ENCODE measurements around the gene KCNAB1. TPM values are rescaled to one million over a fixed set of nuclear protein-coding genes. Genes with fewer than 3 reads are reported as not detected.

Gene KCNAB1
- total and polyA plus RNA-seq, 10 of the 15 experiments (the other 5 are each of a cell fraction or from before 2014, with no cell fraction given) = 0.11 to 0.69 (median 0.43) TPM; not detected in 6

DNA sequence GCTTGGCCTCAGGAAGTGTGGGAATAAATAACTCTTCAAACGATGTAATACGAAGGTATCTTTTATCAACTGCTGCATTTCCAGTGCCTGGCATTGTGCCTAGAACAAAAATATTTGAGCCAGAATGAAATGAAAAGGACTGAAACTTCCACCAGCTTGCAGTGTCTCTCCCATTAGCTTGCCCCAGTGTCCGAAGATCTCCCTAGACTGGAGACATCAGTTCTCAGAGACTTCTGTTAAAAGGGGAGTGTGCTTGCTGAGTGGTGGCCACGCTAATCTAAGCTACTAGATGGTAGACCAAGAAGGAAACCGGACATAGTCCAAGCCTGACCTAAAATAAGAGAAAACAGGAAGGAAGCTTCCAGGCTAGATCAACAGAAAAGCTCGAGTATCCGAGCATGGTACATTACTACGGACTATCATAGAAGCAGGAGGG lies 28.6 kb downstream of the KCNAB1 start:
- ATAC-seq (peak; percentile 28), FAIRE-seq (no peak), DNase-seq (ENCODE audit: low read depth, low spot score) (no peak)
- no peak overlapping the region for H3K4me3 ChIP-seq
- no peak overlapping the region for H3K9ac ChIP-seq (ENCODE audit: control insufficient read depth, insufficient read depth, low read length)
- H3K4me2 ChIP-seq (ENCODE audit: control insufficient read depth, insufficient read depth) = no peak overlapping the region
- RAD21 ChIA-PET (ENCODE audit: unreplicated experiment) = interaction anchor here (0.9 to 6.5 kb wide), 10 partner anchors 10 to 361 kb away, joined by 3 to 70 read pairs (median 3); partner anchors contain the start of gene C3orf33
- SMC1A ChIA-PET (ENCODE audit: uncharacterized antibody, unreplicated experiment) = interaction anchor here (0.6 to 6.3 kb wide), 12 partner anchors 13 to 1424 kb away, joined by 3 to 84 read pairs (median 4); no protein-coding TSS in a partner anchor
- BruUV-seq (replicated peaks) = no TSS peak
- POLR2A ChIA-PET = no interaction called here
- in situ Hi-C loops (cut with MboI) = no loop called here
- no peaks in the 10 kb centered on the region for H3K79me2 ChIP-seq (ENCODE audit: control insufficient read depth, insufficient read depth, low read length)
- CTCF ChIA-PET = interaction anchor here (0.6 to 9.5 kb wide), 20 partner anchors 11 to 1054 kb away, joined by 3 to 205 read pairs (median 4); no protein-coding TSS in a partner anchor
- H3K27ac ChIP-seq (ENCODE audit: control insufficient read depth, insufficient read depth) = no peak overlapping the region
- H3K27me3 ChIP-seq (replicated peaks in 1 of 2; ENCODE audit: control insufficient read depth in 2 of 2, insufficient read depth in 2 of 2, low read length in 1 of 2) = no peaks in the 10 kb centered on the region
- H3K36me3 ChIP-seq (ENCODE audit: control insufficient read depth in 2 of 2, insufficient read depth in 2 of 2, low read length in 1 of 2) = no peaks in the 10 kb centered on the region
- no peaks in the 10 kb centered on the region for H3K9me3 ChIP-seq (replicated peaks; ENCODE audit: control insufficient read depth, insufficient read depth, low read length)
- H2AFZ ChIP-seq (ENCODE audit: control insufficient read depth, low read depth, low read length) = no peak overlapping the region
- WGBS (ENCODE audit: insufficient coverage, insufficient replicate concordance, low lambda C conversion rate, missing lambda C conversion rate) = 9% methylated on average over 8 of the region's 8 CpGs
- TF ChIP-seq POLR2AphosphoS5 (IDR thresholded peaks at IDR 0.05; ENCODE audit: low read length) (no peak), KAT2A (conservative IDR thresholded peaks at IDR 0.05; ENCODE audit: control insufficient read depth, low read depth, low read length) (no peak), SMAD5 (IDR thresholded peaks at IDR 0.05; ENCODE audit: low read depth) (no peak), ZZZ3 (IDR thresholded peaks at IDR 0.05; ENCODE audit: control insufficient read depth, insufficient read length, low read depth) (no peak), ATF7 (IDR thresholded peaks at IDR 0.05; ENCODE audit: low read depth) (no peak), SUPT20H (IDR thresholded peaks at IDR 0.05; ENCODE audit: borderline replicate concordance, control insufficient read depth, low read depth, low read length) (no peak), SUZ12 (IDR thresholded peaks at IDR 0.05; ENCODE audit: unreplicated experiment) (no peak), RUNX3 (IDR thresholded peaks at IDR 0.05; ENCODE audit: low read length) (no peak)
- TF ChIP-seq, protein P1, sequence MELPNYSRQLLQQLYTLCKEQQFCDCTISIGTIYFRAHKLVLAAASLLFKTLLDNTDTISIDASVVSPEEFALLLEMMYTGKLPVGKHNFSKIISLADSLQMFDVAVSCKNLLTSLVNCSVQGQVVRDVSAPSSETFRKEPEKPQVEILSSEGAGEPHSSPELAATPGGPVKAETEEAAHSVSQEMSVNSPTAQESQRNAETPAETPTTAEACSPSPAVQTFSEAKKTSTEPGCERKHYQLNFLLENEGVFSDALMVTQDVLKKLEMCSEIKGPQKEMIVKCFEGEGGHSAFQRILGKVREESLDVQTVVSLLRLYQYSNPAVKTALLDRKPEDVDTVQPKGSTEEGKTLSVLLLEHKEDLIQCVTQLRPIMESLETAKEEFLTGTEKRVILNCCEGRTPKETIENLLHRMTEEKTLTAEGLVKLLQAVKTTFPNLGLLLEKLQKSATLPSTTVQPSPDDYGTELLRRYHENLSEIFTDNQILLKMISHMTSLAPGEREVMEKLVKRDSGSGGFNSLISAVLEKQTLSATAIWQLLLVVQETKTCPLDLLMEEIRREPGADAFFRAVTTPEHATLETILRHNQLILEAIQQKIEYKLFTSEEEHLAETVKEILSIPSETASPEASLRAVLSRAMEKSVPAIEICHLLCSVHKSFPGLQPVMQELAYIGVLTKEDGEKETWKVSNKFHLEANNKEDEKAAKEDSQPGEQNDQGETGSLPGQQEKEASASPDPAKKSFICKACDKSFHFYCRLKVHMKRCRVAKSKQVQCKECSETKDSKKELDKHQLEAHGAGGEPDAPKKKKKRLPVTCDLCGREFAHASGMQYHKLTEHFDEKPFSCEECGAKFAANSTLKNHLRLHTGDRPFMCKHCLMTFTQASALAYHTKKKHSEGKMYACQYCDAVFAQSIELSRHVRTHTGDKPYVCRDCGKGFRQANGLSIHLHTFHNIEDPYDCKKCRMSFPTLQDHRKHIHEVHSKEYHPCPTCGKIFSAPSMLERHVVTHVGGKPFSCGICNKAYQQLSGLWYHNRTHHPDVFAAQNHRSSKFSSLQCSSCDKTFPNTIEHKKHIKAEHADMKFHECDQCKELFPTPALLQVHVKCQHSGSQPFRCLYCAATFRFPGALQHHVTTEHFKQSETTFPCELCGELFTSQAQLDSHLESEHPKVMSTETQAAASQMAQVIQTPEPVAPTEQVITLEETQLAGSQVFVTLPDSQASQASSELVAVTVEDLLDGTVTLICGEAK (IDR thresholded peaks at IDR 0.05; ENCODE audit: borderline replicate concordance) = no peak
- H3K4me1 ChIP-seq (ENCODE audit: control insufficient read depth, insufficient read depth, low read length) = no peaks in the 10 kb centered on the region
- no peaks in the 10 kb centered on the region for H4K20me1 ChIP-seq (ENCODE audit: control insufficient read depth, insufficient read depth)
- intact Hi-C loops (cut with micrococcal nuclease; ENCODE audit: unreplicated experiment) = no loop called here
